Measurements from ENCODE around the gene SLC12A4.
"Not testable (repeated sequence)": the region's sequence is repeated elsewhere in the genome, so short reads cannot be mapped to it uniquely, and the experiment has no call there.

SLC12A4 gene

GRCh38 chr16:67968400-67969253, at the start of gene SLC12A4:
Gene SLC12A4 (minus strand): TSS chr16:67968637. CDS start chr16:67968553, 84 bp downstream.
- peak; percentile 95 for DNase-seq

GRCh38 chr16:68015681-68016080, 47.2 kb upstream of the SLC12A4 start, which contains the start of gene DPEP2NB:
Gene DPEP2NB (minus strand): TSS chr16:68015911. CDS start chr16:68015770, 141 bp downstream.
- no peak for DNase-seq

- DNase-seq, result no peak
These were observed 45.0 kb upstream of the SLC12A4 start for GRCh38 chr16:68013440-68013839.

GRCh38 chr16:68009872-68010271, 41.4 kb upstream of the SLC12A4 start:
- DNase-seq, result not testable (repeated sequence)

- no peak for DNase-seq
These were observed 40.8 kb upstream of the SLC12A4 start for GRCh38 chr16:68009157-68009735.

GRCh38 chr16:68005786-68006286, 37.4 kb upstream of the SLC12A4 start:
- DNase-seq, result no peak

GRCh38 chr16:68005211-68005610, 36.8 kb upstream of the SLC12A4 start:
- DNase-seq, result no peak

GRCh38 chr16:68003031-68003430, 34.6 kb upstream of the SLC12A4 start:
- no peak for DNase-seq

- no peak for DNase-seq
These were observed 32.0 kb upstream of the SLC12A4 start for GRCh38 chr16:68000450-68000849.

- DNase-seq, result no peak
These were observed 31.5 kb upstream of the SLC12A4 start for GRCh38 chr16:67999985-68000384.

GRCh38 chr16:67998779-67999688, 30.6 kb upstream of the SLC12A4 start, which contains the start of gene DPEP2:
Gene DPEP2 (minus strand): TSS chr16:67999484. CDS start chr16:67993212, 6,272 bp downstream.
- peak; percentile 41 for DNase-seq

- not testable (repeated sequence) for DNase-seq
These were observed 29.9 kb upstream of the SLC12A4 start for GRCh38 chr16:67998231-67998778.

GRCh38 chr16:67996666-67997065, 28.2 kb upstream of the SLC12A4 start:
- DNase-seq, result no peak

- peak; percentile 51 for DNase-seq
These were observed 27.0 kb upstream of the SLC12A4 start for GRCh38 chr16:67995423-67995822.

- DNase-seq, result not testable (repeated sequence)
These were observed 25.6 kb upstream of the SLC12A4 start for GRCh38 chr16:67994040-67994408.

GRCh38 chr16:67993207-67994039, 25.0 kb upstream of the SLC12A4 start:
- DNase-seq, result peak; percentile 91

GRCh38 chr16:67992661-67993206, 24.3 kb upstream of the SLC12A4 start:
- DNase-seq, result no peak

GRCh38 chr16:67990018-67990386, 21.6 kb upstream of the SLC12A4 start:
- DNase-seq, result no peak

- no peak for DNase-seq
These were observed 21.0 kb upstream of the SLC12A4 start for GRCh38 chr16:67989322-67990017.

GRCh38 chr16:67988675-67989074, 20.2 kb upstream of the SLC12A4 start:
- no peak for DNase-seq
